ENCODE data around the gene UBE2C. TPM values are rescaled to one million over a fixed set of nuclear protein-coding genes. Genes with fewer than 3 reads are reported as not detected.

The UBE2C gene
- total RNA-seq, 1 experiment from 2014 or later: 423 TPM

GRCh38 chr20:45814314-45814713 lies 1.9 kb downstream of the UBE2C start:
- H3K36me3 ChIP-seq (ENCODE audit: control insufficient read depth, insufficient read depth, low read length): peaks cover 19% of the 10 kb centered on the region
- 0 out of 2 replicates have a peak overlapping the region, but pooled peaks have one; percentile 6 for H3K4me3 ChIP-seq (ENCODE audit: low read depth, low read length)
- peaks cover 75% of the 10 kb centered on the region for H3K36me3 Mint-ChIP-seq (ENCODE audit: insufficient read depth, unreplicated experiment)
- POLR2A ChIA-PET: interaction anchor here (1.4 kb wide), 1 partner anchor 22 kb away, joined by 4 read pairs; the partner anchor contains the start of genes DNTTIP1 and WFDC3
- no peaks in the 10 kb centered on the region for H3K27me3 ChIP-seq (replicated peaks; ENCODE audit: control insufficient read depth, insufficient read depth, low read length)
- no peak for DNase-seq
- no peaks in the 10 kb centered on the region for H3K9me3 Mint-ChIP-seq (ENCODE audit: unreplicated experiment)
- TF ChIP-seq CTCF (IDR thresholded peaks at IDR 0.05; ENCODE audit: insufficient read depth in 1 of 2, low read depth in 1 of 2, low read length in 1 of 2, severe bottlenecking in 1 of 2, unreplicated experiment in 1 of 2): no peak
- H3K27me3 Mint-ChIP-seq (ENCODE audit: insufficient read depth, unreplicated experiment): no peaks in the 10 kb centered on the region
- H3K4me1 Mint-ChIP-seq (ENCODE audit: low read depth, unreplicated experiment): peaks cover 32% of the 10 kb centered on the region
- CTCF ChIA-PET: no interaction called here
- no peaks in the 10 kb centered on the region for H3K9me3 ChIP-seq
- no TSS peak for BruUV-seq (replicated peaks)
- no peak overlapping the region for H3K27ac Mint-ChIP-seq (ENCODE audit: unreplicated experiment)
- intact Hi-C loops (cut with micrococcal nuclease; ENCODE audit: unreplicated experiment): loop anchor here (5.0 kb wide), 2 partner anchors 78 to 158 kb away; partner anchors contain the start of genes CTSA, NEURL2 and ZNF335
- peak overlapping the region; percentile 95 for H3K4me3 Mint-ChIP-seq (ENCODE audit: unreplicated experiment)
- H3K4me1 ChIP-seq: peaks cover 42% of the 10 kb centered on the region

GRCh38 chr20:45816951-45817350 lies 4.5 kb downstream of the UBE2C start:
- Mint-ChIP-seq H3K27ac (ENCODE audit: unreplicated experiment) (no peak overlapping the region), H3K36me3 (ENCODE audit: insufficient read depth, unreplicated experiment) (peaks cover 50% of the 10 kb centered on the region), H3K4me3 (ENCODE audit: unreplicated experiment) (no peak overlapping the region), H3K4me1 (ENCODE audit: low read depth, unreplicated experiment) (peaks cover 32% of the 10 kb centered on the region), H3K27me3 (ENCODE audit: insufficient read depth, unreplicated experiment) (no peaks in the 10 kb centered on the region), H3K9me3 (ENCODE audit: unreplicated experiment) (no peaks in the 10 kb centered on the region)
- no peak for DNase-seq
- no peak overlapping the region for H3K4me3 ChIP-seq (ENCODE audit: low read depth, low read length)
- no peaks in the 10 kb centered on the region for H3K27me3 ChIP-seq (replicated peaks; ENCODE audit: control insufficient read depth, insufficient read depth, low read length)
- no peak for TF ChIP-seq CTCF (IDR thresholded peaks at IDR 0.05; ENCODE audit: insufficient read depth in 1 of 2, low read depth in 1 of 2, low read length in 1 of 2, severe bottlenecking in 1 of 2, unreplicated experiment in 1 of 2)
- ChIA-PET POLR2A (interaction anchor here (0.6 to 1.0 kb wide), 4 partner anchors 8 to 1291 kb away, joined by 3 read pairs; partner anchors contain the start of gene ELMO2), CTCF (interaction anchor here (0.6 to 1.0 kb wide), 4 partner anchors 9 to 410 kb away, joined by 3 to 4 read pairs (median 3); no protein-coding TSS in a partner anchor)
- H3K36me3 ChIP-seq (ENCODE audit: control insufficient read depth, insufficient read depth, low read length): peaks cover 14% of the 10 kb centered on the region
- no peaks in the 10 kb centered on the region for H3K9me3 ChIP-seq
- intact Hi-C loops (cut with micrococcal nuclease; ENCODE audit: unreplicated experiment): no loop called here
- H3K4me1 ChIP-seq: peaks cover 42% of the 10 kb centered on the region
- BruUV-seq (replicated peaks): no TSS peak

- peaks cover 42% of the 10 kb centered on the region for H3K4me1 ChIP-seq
- intact Hi-C loops (cut with micrococcal nuclease; ENCODE audit: unreplicated experiment): no loop called here
- ChIA-PET CTCF (interaction anchor here (0.6 to 1.0 kb wide), 3 partner anchors 73 to 411 kb away, joined by 3 to 4 read pairs (median 3); no protein-coding TSS in a partner anchor), POLR2A (interaction anchor here (0.6 to 1.0 kb wide), 3 partner anchors 8 to 589 kb away, joined by 3 read pairs; partner anchors contain the start of genes DNTTIP1, ELMO2 and WFDC3)
- no peaks in the 10 kb centered on the region for H3K9me3 ChIP-seq
- Mint-ChIP-seq H3K4me3 (ENCODE audit: unreplicated experiment) (no peak overlapping the region), H3K27me3 (ENCODE audit: insufficient read depth, unreplicated experiment) (no peaks in the 10 kb centered on the region), H3K36me3 (ENCODE audit: insufficient read depth, unreplicated experiment) (peaks cover 44% of the 10 kb centered on the region), H3K27ac (ENCODE audit: unreplicated experiment) (peak overlapping the region; percentile 29), H3K4me1 (ENCODE audit: low read depth, unreplicated experiment) (peaks cover 32% of the 10 kb centered on the region), H3K9me3 (ENCODE audit: unreplicated experiment) (no peaks in the 10 kb centered on the region)
- TF ChIP-seq CTCF (IDR thresholded peaks at IDR 0.05; ENCODE audit: insufficient read depth in 1 of 2, low read depth in 1 of 2, low read length in 1 of 2, severe bottlenecking in 1 of 2, unreplicated experiment in 1 of 2): no peak
- DNase-seq: no peak
- no peaks in the 10 kb centered on the region for H3K27me3 ChIP-seq (replicated peaks; ENCODE audit: control insufficient read depth, insufficient read depth, low read length)
- BruUV-seq (replicated peaks): no TSS peak
- H3K36me3 ChIP-seq (ENCODE audit: control insufficient read depth, insufficient read depth, low read length): peaks cover 14% of the 10 kb centered on the region
- no peak overlapping the region for H3K4me3 ChIP-seq (ENCODE audit: low read depth, low read length)
These were observed 5.1 kb downstream of the UBE2C start for GRCh38 chr20:45817376-45818194.

Data from Caco-2 (cell line).